Activated naive CD4-positive, alpha-beta T cell treated with anti-CD3 and anti-CD28 coated beads for 36 hours (primary cell): ENCODE data around the gene ALOX15. TPM values are rescaled to one million over a fixed set of nuclear protein-coding genes. Genes with fewer than 3 reads are reported as not detected.

Experiments used
- CTCF ChIA-PET: fragments of 350-600 bp; sonication (Branson Sonifier 250); formaldehyde crosslinking; loops from one replicate; lab custom pipeline; 2021; ENCODE audit warnings: antibody characterized with exemption; lab: Charles Lee
- DNase-seq: peaks from one replicate; pipeline ENCODE4 v3.0.0-alpha.2; 2020
- H3K27ac Mint-ChIP-seq: one replicate; pipeline ENCODE4 v1.8.0; 2021; ENCODE audit warnings: mild to moderate bottlenecking, mixed read lengths
- H3K27me3 Mint-ChIP-seq: one replicate; pipeline ENCODE4 v1.8.0; 2021; ENCODE audit warnings: low read depth, mixed read lengths
- H3K36me3 Mint-ChIP-seq: one replicate; pipeline ENCODE4 v1.8.0; 2021; ENCODE audit warnings: low read depth, mixed read lengths
- H3K4me1 Mint-ChIP-seq: one replicate; pipeline ENCODE4 v1.8.0; 2021; ENCODE audit warnings: low read depth, mixed read lengths
- H3K4me3 Mint-ChIP-seq: one replicate; pipeline ENCODE4 v1.8.0; 2021; ENCODE audit warnings: mild to moderate bottlenecking, moderate library complexity, mixed read lengths
- H3K9me3 Mint-ChIP-seq: one replicate; pipeline ENCODE4 v1.8.0; 2021; ENCODE audit warnings: mixed read lengths
- intact Hi-C: fragments of 100-400 bp; cut with micrococcal nuclease; formaldehyde crosslinking; loops from one replicate; pipeline ENCODE4 v1.15.1; 2023
- total RNA-seq, 2 experiments: library from RNA; stranded (reverse); gene quantifications; one replicate each; pipeline ENCODE4 v1.2.3, GENCODE V29; 2021

The ALOX15 gene
- total RNA-seq, 2 experiments from 2014 or later = not detected

- CTCF ChIA-PET = no interaction called here
- Mint-ChIP-seq H3K36me3 (no peaks in the 10 kb centered on the region), H3K4me3 (no peak overlapping the region), H3K9me3 (no peaks in the 10 kb centered on the region), H3K4me1 (peaks cover 3% of the 10 kb centered on the region), H3K27me3 (peaks cover 27% of the 10 kb centered on the region), H3K27ac (no peak overlapping the region)
- intact Hi-C loops = no loop called here
- DNase-seq = no peak
Observed at GRCh38 chr17:4587195-4587594, 54.3 kb downstream of the ALOX15 start.

GRCh38 chr17:4586043-4586442 is 55.4 kb downstream of the ALOX15 start:
- H3K4me1 Mint-ChIP-seq = peaks cover 3% of the 10 kb centered on the region
- no peak overlapping the region for H3K27ac Mint-ChIP-seq
- CTCF ChIA-PET = interaction anchor here (0.6 to 1.0 kb wide), 2 partner anchors 19 to 21 kb away, joined by 3 to 6 read pairs; no protein-coding TSS in a partner anchor
- no peak overlapping the region for H3K4me3 Mint-ChIP-seq
- H3K36me3 Mint-ChIP-seq = no peaks in the 10 kb centered on the region
- H3K27me3 Mint-ChIP-seq = peaks cover 30% of the 10 kb centered on the region
- intact Hi-C loops = no loop called here
- no peaks in the 10 kb centered on the region for H3K9me3 Mint-ChIP-seq
- no peak for DNase-seq

- Mint-ChIP-seq H3K27me3 (peaks cover 30% of the 10 kb centered on the region), H3K36me3 (no peaks in the 10 kb centered on the region), H3K4me1 (peaks cover 3% of the 10 kb centered on the region), H3K27ac (no peak overlapping the region), H3K4me3 (no peak overlapping the region), H3K9me3 (no peaks in the 10 kb centered on the region)
- intact Hi-C loops = no loop called here
- DNase-seq = no peak
- CTCF ChIA-PET = interaction anchor here (1.0 kb wide), 1 partner anchor 20 kb away, joined by 3 read pairs; no protein-coding TSS in a partner anchor
Observed at GRCh38 chr17:4585638-4585994, 55.9 kb downstream of the ALOX15 start.

GRCh38 chr17:4584917-4585637 is 56.4 kb downstream of the ALOX15 start:
- H3K27ac Mint-ChIP-seq = no peak overlapping the region
- no peaks in the 10 kb centered on the region for H3K36me3 Mint-ChIP-seq
- H3K4me3 Mint-ChIP-seq = peak overlapping the region; percentile 38
- no peak for DNase-seq
- intact Hi-C loops = no loop called here
- peaks cover 3% of the 10 kb centered on the region for H3K4me1 Mint-ChIP-seq
- peaks cover 30% of the 10 kb centered on the region for H3K27me3 Mint-ChIP-seq
- CTCF ChIA-PET = no interaction called here
- H3K9me3 Mint-ChIP-seq = no peaks in the 10 kb centered on the region

GRCh38 chr17:4584101-4584916 is 57.2 kb downstream of the ALOX15 start, which contains the start of gene SMTNL2:
SMTNL2 (plus strand) TSS chr17:4584529; CDS start chr17:4584606, 77 bp downstream.
- H3K4me1 Mint-ChIP-seq = peaks cover 3% of the 10 kb centered on the region
- CTCF ChIA-PET = interaction anchor here (1.1 kb wide), 1 partner anchor 17 kb away, joined by 3 read pairs; no protein-coding TSS in a partner anchor
- H3K27me3 Mint-ChIP-seq = peaks cover 30% of the 10 kb centered on the region
- intact Hi-C loops = no loop called here
- no peaks in the 10 kb centered on the region for H3K9me3 Mint-ChIP-seq
- no peak for DNase-seq
- no peaks in the 10 kb centered on the region for H3K36me3 Mint-ChIP-seq
- H3K27ac Mint-ChIP-seq = no peak within 1 kb of the TSS
- H3K4me3 Mint-ChIP-seq = peak within 1 kb of the TSS; percentile 61

GRCh38 chr17:4583782-4584100 is 57.7 kb downstream of the ALOX15 start:
- no peaks in the 10 kb centered on the region for H3K9me3 Mint-ChIP-seq
- H3K4me3 Mint-ChIP-seq = peak overlapping the region; percentile 61
- H3K27ac Mint-ChIP-seq = no peak overlapping the region
- peaks cover 30% of the 10 kb centered on the region for H3K27me3 Mint-ChIP-seq
- peaks cover 3% of the 10 kb centered on the region for H3K4me1 Mint-ChIP-seq
- CTCF ChIA-PET = interaction anchor here (1.1 kb wide), 1 partner anchor 17 kb away, joined by 3 read pairs; no protein-coding TSS in a partner anchor
- intact Hi-C loops = no loop called here
- H3K36me3 Mint-ChIP-seq = no peaks in the 10 kb centered on the region
- peak; percentile 19 for DNase-seq

- Mint-ChIP-seq H3K9me3 (no peaks in the 10 kb centered on the region), H3K27me3 (peaks cover 30% of the 10 kb centered on the region), H3K27ac (no peak overlapping the region), H3K36me3 (no peaks in the 10 kb centered on the region), H3K4me1 (peaks cover 3% of the 10 kb centered on the region), H3K4me3 (no peak overlapping the region)
- CTCF ChIA-PET = interaction anchor here (1.1 kb wide), 1 partner anchor 16 kb away, joined by 3 read pairs; no protein-coding TSS in a partner anchor
- intact Hi-C loops = no loop called here
- DNase-seq = no peak
Observed at GRCh38 chr17:4583206-4583605, 58.3 kb downstream of the ALOX15 start.

GRCh38 chr17:4582691-4583090 is 58.8 kb downstream of the ALOX15 start:
- intact Hi-C loops = no loop called here
- Mint-ChIP-seq H3K27me3 (peaks cover 30% of the 10 kb centered on the region), H3K36me3 (no peaks in the 10 kb centered on the region), H3K9me3 (no peaks in the 10 kb centered on the region), H3K4me1 (peaks cover 3% of the 10 kb centered on the region), H3K4me3 (no peak overlapping the region), H3K27ac (no peak overlapping the region)
- no peak for DNase-seq
- CTCF ChIA-PET = no interaction called here

- Mint-ChIP-seq H3K4me3 (no peak overlapping the region), H3K9me3 (no peaks in the 10 kb centered on the region), H3K36me3 (no peaks in the 10 kb centered on the region), H3K27ac (no peak overlapping the region), H3K4me1 (peaks cover 3% of the 10 kb centered on the region), H3K27me3 (peaks cover 30% of the 10 kb centered on the region)
- DNase-seq = no peak
- intact Hi-C loops = no loop called here
- CTCF ChIA-PET = interaction anchor here (1.0 kb wide), 1 partner anchor 15 kb away, joined by 5 read pairs; no protein-coding TSS in a partner anchor
Observed at GRCh38 chr17:4582101-4582501, 59.4 kb downstream of the ALOX15 start.

Other genes with a start within 250 kb of the ALOX15 start
- 10 to 100 TPM; 17.7 to 20.4 TPM for gene SPNS3, start 207.7 kb downstream of the ALOX15 start, total RNA-seq
- 1 to 10 TPM in 1 of 2 experiments, under 1 TPM in 1; 0.45 to 1.1 TPM for gene SPNS2, start 142.8 kb downstream of the ALOX15 start, total RNA-seq
- 10 to 100 TPM; 73.7 to 80.7 TPM for gene MYBBP1A, start 86.3 kb downstream of the ALOX15 start, total RNA-seq
- gene GGT6, start 81.1 kb downstream of the ALOX15 start, total RNA-seq = not detected
- not detected for gene SMTNL2, start 57.1 kb downstream of the ALOX15 start, total RNA-seq
- gene PELP1, start 62.5 kb upstream of the ALOX15 start, total RNA-seq = 10 to 100 TPM; 79.0 to 91.2 TPM
- gene ARRB2, start 69.0 kb upstream of the ALOX15 start, total RNA-seq = 100 to 1,000 TPM; 169 to 174 TPM
- 10 to 100 TPM; 15.9 to 17.1 TPM for gene MED11, start 89.8 kb upstream of the ALOX15 start, total RNA-seq
- gene ZMYND15, start 98.2 kb upstream of the ALOX15 start, total RNA-seq = under 1 TPM in 1 of 2 experiments, not detected in 1; 0.17 TPM
- gene CXCL16, start 98.2 kb upstream of the ALOX15 start, total RNA-seq = 1 to 10 TPM; 2.0 to 2.3 TPM
- not detected for gene TM4SF5, start 130.2 kb upstream of the ALOX15 start, total RNA-seq
- gene VMO1, start 144.7 kb upstream of the ALOX15 start, total RNA-seq = under 1 TPM in 1 of 2 experiments, not detected in 1; 0.60 TPM
- gene GLTPD2, start 147.3 kb upstream of the ALOX15 start, total RNA-seq = not detected
- 100 to 1,000 TPM; 171 to 186 TPM for gene PSMB6, start 154.5 kb upstream of the ALOX15 start, total RNA-seq
- gene PLD2, start 165.5 kb upstream of the ALOX15 start, total RNA-seq = 10 to 100 TPM; 17.4 to 17.6 TPM
- gene MINK1, start 191.7 kb upstream of the ALOX15 start, total RNA-seq = 10 to 100 TPM; 49.1 to 50.4 TPM